OCI-LY7 (cell line): ENCODE data around the gene TSPYL2. TPM values are rescaled to one million over a fixed set of nuclear protein-coding genes. Genes with fewer than 3 reads are reported as not detected.

Experiments
- BruUV-seq: library from RNA; stranded (reverse); fragments of 400-500 nt; replicated peaks from 2 replicates; lab custom pipeline; 2021; lab: Mats Ljungman, UMichigan
- CTCF ChIA-PET: fragments of 300-600 bp; sonication (Branson Sonifier 250); formaldehyde crosslinking; loops from one replicate; lab custom pipeline; 2022; ENCODE audit warnings: antibody characterized with exemption; ENCODE audit not compliant: unreplicated experiment; lab: Charles Lee
- POLR2A ChIA-PET: fragments of 300-600 bp; sonication (Branson Sonifier 250); formaldehyde crosslinking; loops from one replicate; lab custom pipeline; 2022; ENCODE audit warnings: antibody characterized with exemption; lab: Charles Lee
- DNase-seq: peaks from one replicate; pipeline ENCODE4 v3.0.0-alpha.2; 2015; ENCODE audit warnings: low spot score
- H2AFZ ChIP-seq: fragments of 200-600 bp; sonication (generic), shearing (Covaris generic); 2 replicates; pipeline ENCODE4 v1.6.1; 2014; ENCODE audit warnings: mild to moderate bottlenecking, antibody characterized with exemption, low read length, moderate library complexity
- H3K27ac ChIP-seq: fragments of 200-600 bp; sonication (generic); 2 replicates; pipeline ENCODE4 v1.5.1; 2014; ENCODE audit warnings: mixed run types, low read depth, mild to moderate bottlenecking, moderate library complexity, low read length, inconsistent platforms; ENCODE audit not compliant: poor library complexity, severe bottlenecking
- H3K36me3 ChIP-seq: fragments of 200-600 bp; sonication (generic); 2 replicates; pipeline ENCODE4 v1.6.1; 2014; ENCODE audit warnings: mild to moderate bottlenecking, antibody characterized with exemption, low read length, moderate library complexity, mixed read lengths; ENCODE audit not compliant: insufficient read depth
- H3K4me1 ChIP-seq: fragments of 200-600 bp; sonication (generic); 2 replicates; pipeline ENCODE4 v1.5.1; 2014; ENCODE audit warnings: mild to moderate bottlenecking, low read length; ENCODE audit not compliant: insufficient read depth, poor library complexity, severe bottlenecking
- H3K4me2 ChIP-seq: fragments of 200-600 bp; sonication (generic); 2 replicates; pipeline ENCODE4 v1.6.1; 2014; ENCODE audit warnings: mild to moderate bottlenecking, low read length
- H3K4me3 ChIP-seq: fragments of 200-600 bp; sonication (generic); 2 replicates; pipeline ENCODE4 v1.5.1; 2014; ENCODE audit warnings: mild to moderate bottlenecking, low read depth, low read length; ENCODE audit not compliant: poor library complexity, severe bottlenecking
- H3K79me2 ChIP-seq: fragments of 200-600 bp; sonication (generic); 2 replicates; pipeline ENCODE4 v1.6.1; 2016; ENCODE audit warnings: low read depth, mild to moderate bottlenecking, low read length, moderate library complexity, mixed read lengths; ENCODE audit not compliant: insufficient read depth
- H3K9me2 ChIP-seq: fragments of 200-600 bp; sonication (generic); 2 replicates; pipeline ENCODE4 v1.6.1; 2016; ENCODE audit warnings: mild to moderate bottlenecking, low read length, mixed read lengths; ENCODE audit not compliant: insufficient read depth
- H3K9me3 ChIP-seq: fragments of 200-600 bp; sonication (generic); 2 replicates; pipeline ENCODE4 v1.6.1; 2014; ENCODE audit warnings: mild to moderate bottlenecking, mixed run types, low read length, mixed read lengths
- H4K20me1 ChIP-seq: fragments of 200-600 bp; sonication (generic); 2 replicates; pipeline ENCODE4 v1.6.1; 2014; ENCODE audit warnings: mild to moderate bottlenecking, antibody characterized with exemption, low read length, moderate library complexity, mixed read lengths; ENCODE audit not compliant: insufficient read depth
- CTCF ChIP-seq: fragments of 200-600 bp; sonication (generic); conservative IDR thresholded peaks from 2 replicates; pipeline ENCODE4 v1.5.1; 2014; ENCODE audit warnings: mild to moderate bottlenecking, antibody characterized with exemption, low read length, moderate library complexity, mixed read lengths
- EZH2phosphoT487 ChIP-seq: fragments of 200-600 bp; sonication (generic); IDR thresholded peaks from 2 replicates; pipeline ENCODE4 v1.6.1; 2018; ENCODE audit warnings: low read depth, borderline replicate concordance, mild to moderate bottlenecking, mixed run types, antibody characterized with exemption, low read length, moderate library complexity, mixed read lengths
- intact Hi-C: fragments of 100-400 bp; cut with micrococcal nuclease; formaldehyde crosslinking; loops from one replicate; pipeline ENCODE4 v1.10.0; 2022; ENCODE audit not compliant: unreplicated experiment
- total RNA-seq, 2 experiments: library from RNA; depleted of rRNA in 1 of 2; stranded (reverse); fragments of >200 nt in 1 of 2; shearing (Covaris generic) in 1 of 2; gene quantifications; 2 replicates each; pipeline ENCODE4 v1.2.3, GENCODE V29; 2014 to 2022

Gene TSPYL2
- total RNA-seq, 2 experiments from 2014 or later: 21.7 to 22.0 TPM

- Histone ChIP-seq H3K4me2 (no peak overlapping the region), H3K36me3 (no peaks in the 10 kb centered on the region), H3K9me2 (no peaks in the 10 kb centered on the region), H3K9me3 (no peaks in the 10 kb centered on the region), H2AFZ (no peak overlapping the region), H3K4me1 (peaks cover 14% of the 10 kb centered on the region), H3K27ac (no peak overlapping the region), H3K79me2 (peaks cover 11% of the 10 kb centered on the region; the same call in 1 of the 2 replicates), H4K20me1 (peaks cover 5% of the 10 kb centered on the region; the same call in 1 of the 2 replicates), H3K4me3 (no peak overlapping the region)
- DNase-seq: no peak
- intact Hi-C loops: no loop called here
- BruUV-seq: no TSS peak
- CTCF ChIA-PET: no interaction called here
- POLR2A ChIA-PET: interaction anchor here (1.0 kb wide), 1 partner anchor 83 kb away, joined by 3 read pairs; no protein-coding TSS in a partner anchor
- no peak for TF ChIP-seq CTCF
- TF ChIP-seq EZH2phosphoT487: no peak
Observed at GRCh38 chrX:53078943-53079342, 3.2 kb upstream of the TSPYL2 start.

- no TSS peak for BruUV-seq
- Histone ChIP-seq H2AFZ (no peak overlapping the region), H3K27ac (no peak overlapping the region), H3K36me3 (peaks cover 16% of the 10 kb centered on the region), H3K9me3 (no peaks in the 10 kb centered on the region), H3K4me2 (peak overlapping the region; percentile 31; the same call in 1 of the 2 replicates), H3K9me2 (no peaks in the 10 kb centered on the region), H3K4me1 (peaks cover 14% of the 10 kb centered on the region), H3K79me2 (peaks cover 11% of the 10 kb centered on the region; the same call in 1 of the 2 replicates), H4K20me1 (peaks cover 5% of the 10 kb centered on the region; the same call in 1 of the 2 replicates), H3K4me3 (no peak overlapping the region)
- TF ChIP-seq CTCF: no peak
- TF ChIP-seq EZH2phosphoT487: no peak
- no peak for DNase-seq
- intact Hi-C loops: no loop called here
- ChIA-PET CTCF (no interaction called here), POLR2A (interaction anchor here (0.6 kb wide), 1 partner anchor 9 kb away, joined by 3 read pairs; no protein-coding TSS in a partner anchor)
Observed at GRCh38 chrX:53080628-53081580, 1.3 kb upstream of the TSPYL2 start.
